ENCODE measurements around the gene ZWILCH.
A peak's percentile ranks its signal among the peaks of the same experiment; 100 is the strongest.
"Not testable (repeated sequence)": the region's sequence is repeated elsewhere in the genome, so short reads cannot be mapped to it uniquely, and the experiment has no call there.

DNA sequence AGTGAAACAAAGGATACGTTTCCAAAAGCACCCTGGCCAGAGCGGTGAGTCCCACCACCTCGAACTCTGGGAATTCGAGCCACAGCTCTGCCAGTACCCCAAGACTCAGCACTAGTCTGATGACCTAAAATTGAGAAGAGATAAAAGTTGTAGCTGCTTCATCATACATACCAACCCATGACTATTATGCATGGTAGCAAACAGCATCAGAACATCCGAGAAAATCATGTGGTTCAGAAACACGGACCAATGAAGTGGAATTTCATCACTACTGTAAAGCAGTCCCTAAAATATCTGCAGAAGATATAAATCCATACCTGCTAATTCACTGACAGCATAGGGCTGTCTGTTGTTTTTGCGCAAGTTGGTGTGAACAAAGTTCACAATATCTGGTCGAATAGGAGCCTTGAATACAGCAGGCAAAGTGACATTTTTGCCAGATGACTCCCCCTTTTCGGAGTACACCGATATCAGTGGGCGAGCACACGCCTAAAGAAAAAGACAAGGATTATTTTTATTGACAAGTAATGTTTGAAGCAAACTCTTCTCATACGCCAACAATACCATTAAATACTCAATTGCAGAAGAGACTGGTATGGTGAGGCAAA lies 2.0 kb upstream of the ZWILCH start:
- TF ChIP-seq SP1 (IDR thresholded peaks at IDR 0.05); RAD21 (IDR thresholded peaks at IDR 0.05); EGR1 (IDR thresholded peaks at IDR 0.05; ENCODE audit: low read depth in 2 of 2); NR2F2 (IDR thresholded peaks at IDR 0.05); GABPA (IDR thresholded peaks at IDR 0.05 in 1 of 2, conservative IDR thresholded peaks at IDR 0.05 in 1 of 2): not testable (repeated sequence)
- peak; percentile 34 for TF ChIP-seq TAF1 (conservative IDR thresholded peaks at IDR 0.05)
- TF ChIP-seq, protein P1, sequence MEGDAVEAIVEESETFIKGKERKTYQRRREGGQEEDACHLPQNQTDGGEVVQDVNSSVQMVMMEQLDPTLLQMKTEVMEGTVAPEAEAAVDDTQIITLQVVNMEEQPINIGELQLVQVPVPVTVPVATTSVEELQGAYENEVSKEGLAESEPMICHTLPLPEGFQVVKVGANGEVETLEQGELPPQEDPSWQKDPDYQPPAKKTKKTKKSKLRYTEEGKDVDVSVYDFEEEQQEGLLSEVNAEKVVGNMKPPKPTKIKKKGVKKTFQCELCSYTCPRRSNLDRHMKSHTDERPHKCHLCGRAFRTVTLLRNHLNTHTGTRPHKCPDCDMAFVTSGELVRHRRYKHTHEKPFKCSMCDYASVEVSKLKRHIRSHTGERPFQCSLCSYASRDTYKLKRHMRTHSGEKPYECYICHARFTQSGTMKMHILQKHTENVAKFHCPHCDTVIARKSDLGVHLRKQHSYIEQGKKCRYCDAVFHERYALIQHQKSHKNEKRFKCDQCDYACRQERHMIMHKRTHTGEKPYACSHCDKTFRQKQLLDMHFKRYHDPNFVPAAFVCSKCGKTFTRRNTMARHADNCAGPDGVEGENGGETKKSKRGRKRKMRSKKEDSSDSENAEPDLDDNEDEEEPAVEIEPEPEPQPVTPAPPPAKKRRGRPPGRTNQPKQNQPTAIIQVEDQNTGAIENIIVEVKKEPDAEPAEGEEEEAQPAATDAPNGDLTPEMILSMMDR (IDR thresholded peaks at IDR 0.05; ENCODE audit: low read depth, low read length, missing input control) = not testable (repeated sequence)
- TF ChIP-seq, protein P2, sequence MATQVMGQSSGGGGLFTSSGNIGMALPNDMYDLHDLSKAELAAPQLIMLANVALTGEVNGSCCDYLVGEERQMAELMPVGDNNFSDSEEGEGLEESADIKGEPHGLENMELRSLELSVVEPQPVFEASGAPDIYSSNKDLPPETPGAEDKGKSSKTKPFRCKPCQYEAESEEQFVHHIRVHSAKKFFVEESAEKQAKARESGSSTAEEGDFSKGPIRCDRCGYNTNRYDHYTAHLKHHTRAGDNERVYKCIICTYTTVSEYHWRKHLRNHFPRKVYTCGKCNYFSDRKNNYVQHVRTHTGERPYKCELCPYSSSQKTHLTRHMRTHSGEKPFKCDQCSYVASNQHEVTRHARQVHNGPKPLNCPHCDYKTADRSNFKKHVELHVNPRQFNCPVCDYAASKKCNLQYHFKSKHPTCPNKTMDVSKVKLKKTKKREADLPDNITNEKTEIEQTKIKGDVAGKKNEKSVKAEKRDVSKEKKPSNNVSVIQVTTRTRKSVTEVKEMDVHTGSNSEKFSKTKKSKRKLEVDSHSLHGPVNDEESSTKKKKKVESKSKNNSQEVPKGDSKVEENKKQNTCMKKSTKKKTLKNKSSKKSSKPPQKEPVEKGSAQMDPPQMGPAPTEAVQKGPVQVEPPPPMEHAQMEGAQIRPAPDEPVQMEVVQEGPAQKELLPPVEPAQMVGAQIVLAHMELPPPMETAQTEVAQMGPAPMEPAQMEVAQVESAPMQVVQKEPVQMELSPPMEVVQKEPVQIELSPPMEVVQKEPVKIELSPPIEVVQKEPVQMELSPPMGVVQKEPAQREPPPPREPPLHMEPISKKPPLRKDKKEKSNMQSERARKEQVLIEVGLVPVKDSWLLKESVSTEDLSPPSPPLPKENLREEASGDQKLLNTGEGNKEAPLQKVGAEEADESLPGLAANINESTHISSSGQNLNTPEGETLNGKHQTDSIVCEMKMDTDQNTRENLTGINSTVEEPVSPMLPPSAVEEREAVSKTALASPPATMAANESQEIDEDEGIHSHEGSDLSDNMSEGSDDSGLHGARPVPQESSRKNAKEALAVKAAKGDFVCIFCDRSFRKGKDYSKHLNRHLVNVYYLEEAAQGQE (IDR thresholded peaks at IDR 0.05) = not testable (repeated sequence)
- TF ChIP-seq, protein P3, sequence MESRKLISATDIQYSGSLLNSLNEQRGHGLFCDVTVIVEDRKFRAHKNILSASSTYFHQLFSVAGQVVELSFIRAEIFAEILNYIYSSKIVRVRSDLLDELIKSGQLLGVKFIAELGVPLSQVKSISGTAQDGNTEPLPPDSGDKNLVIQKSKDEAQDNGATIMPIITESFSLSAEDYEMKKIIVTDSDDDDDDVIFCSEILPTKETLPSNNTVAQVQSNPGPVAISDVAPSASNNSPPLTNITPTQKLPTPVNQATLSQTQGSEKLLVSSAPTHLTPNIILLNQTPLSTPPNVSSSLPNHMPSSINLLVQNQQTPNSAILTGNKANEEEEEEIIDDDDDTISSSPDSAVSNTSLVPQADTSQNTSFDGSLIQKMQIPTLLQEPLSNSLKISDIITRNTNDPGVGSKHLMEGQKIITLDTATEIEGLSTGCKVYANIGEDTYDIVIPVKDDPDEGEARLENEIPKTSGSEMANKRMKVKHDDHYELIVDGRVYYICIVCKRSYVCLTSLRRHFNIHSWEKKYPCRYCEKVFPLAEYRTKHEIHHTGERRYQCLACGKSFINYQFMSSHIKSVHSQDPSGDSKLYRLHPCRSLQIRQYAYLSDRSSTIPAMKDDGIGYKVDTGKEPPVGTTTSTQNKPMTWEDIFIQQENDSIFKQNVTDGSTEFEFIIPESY (IDR thresholded peaks at IDR 0.05) = not testable (repeated sequence)
